GM19438 (cell line): ENCODE results near the gene ARHGEF40.
A peak's percentile ranks its signal among the peaks of the same experiment; 100 is the strongest.

Experiments used
- ATAC-seq: cut with Tn5 transposase; IDR thresholded peaks from one replicate; pipeline ENCODE4 v1.9.1; 2021; ENCODE audit warnings: low read depth; ENCODE audit not compliant: unreplicated experiment

The ARHGEF40 gene

DNA sequence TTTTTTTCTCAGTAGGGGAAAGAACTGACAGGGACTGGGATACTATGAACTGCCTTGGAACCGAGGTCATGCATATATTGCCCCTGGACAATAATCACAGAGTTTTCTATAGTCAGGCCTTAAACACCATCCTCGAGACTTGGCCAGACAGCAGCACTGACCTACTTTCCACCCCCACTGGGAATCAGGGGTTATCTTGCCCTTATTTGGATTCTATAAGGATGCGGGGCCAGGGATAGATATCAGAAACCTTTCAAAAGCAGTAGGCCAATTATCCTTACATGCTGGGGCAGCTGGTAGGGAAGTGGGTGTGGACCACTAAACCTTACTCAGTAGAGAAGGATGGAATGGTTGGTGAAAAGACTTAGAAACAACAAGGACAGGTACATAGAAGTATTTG is 26.3 kb downstream of the ARHGEF40 start:
- no peak for ATAC-seq

DNA sequence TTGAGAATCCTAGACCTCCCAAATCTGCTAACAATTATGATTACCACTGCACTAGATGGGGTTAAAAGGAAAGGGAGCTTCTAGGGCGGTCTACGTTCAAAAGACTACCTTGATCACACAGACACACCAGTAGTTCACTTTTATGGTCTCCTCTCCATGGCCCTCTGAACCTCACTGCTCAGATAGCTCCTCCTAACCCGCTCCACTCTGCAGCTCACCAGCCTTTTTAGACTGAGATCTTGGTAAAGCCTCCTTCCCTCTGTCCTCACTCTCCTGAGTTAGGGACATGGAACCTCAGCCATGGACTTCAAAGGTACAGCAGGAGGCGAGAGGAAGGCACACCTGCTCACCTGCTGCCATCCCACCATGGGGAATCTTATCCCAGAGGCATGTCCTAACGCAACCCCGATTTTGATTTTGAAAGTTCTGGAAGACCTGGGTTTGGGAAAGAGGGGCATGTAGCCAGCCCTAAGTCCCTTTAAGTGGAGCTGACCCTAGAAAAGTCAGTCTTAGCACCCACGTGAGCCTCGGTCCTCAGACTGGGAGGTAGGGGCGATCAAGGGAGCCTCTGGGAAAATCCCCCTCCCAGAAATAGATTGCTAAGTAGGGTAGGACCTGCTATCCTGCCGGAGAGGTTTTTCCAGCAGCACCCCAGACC is 27.0 kb downstream of the ARHGEF40 start:
- no peak for ATAC-seq

DNA sequence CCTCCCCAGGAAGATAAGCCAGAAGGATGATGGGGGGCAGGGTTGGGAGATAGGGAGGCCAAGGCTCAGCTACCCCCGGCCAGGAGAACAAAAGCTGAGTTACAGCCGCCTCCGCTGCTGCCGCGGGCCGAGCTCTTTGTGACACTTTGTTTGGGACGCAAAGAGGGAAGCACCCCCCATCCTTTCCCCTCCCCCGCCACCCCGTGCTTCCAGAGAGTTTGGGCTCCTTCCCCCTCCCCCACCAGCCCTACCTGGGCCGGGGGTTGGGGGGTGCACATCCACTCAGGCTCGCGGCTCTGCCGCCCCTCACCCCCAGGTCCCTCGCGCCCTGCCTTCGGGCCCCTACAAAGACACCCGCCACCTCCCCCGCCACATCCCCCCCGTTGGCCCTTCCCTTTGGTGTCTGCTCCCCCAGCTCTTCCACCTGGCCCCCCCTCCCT is 27.6 kb downstream of the ARHGEF40 start:
- ATAC-seq, result no peak

DNA sequence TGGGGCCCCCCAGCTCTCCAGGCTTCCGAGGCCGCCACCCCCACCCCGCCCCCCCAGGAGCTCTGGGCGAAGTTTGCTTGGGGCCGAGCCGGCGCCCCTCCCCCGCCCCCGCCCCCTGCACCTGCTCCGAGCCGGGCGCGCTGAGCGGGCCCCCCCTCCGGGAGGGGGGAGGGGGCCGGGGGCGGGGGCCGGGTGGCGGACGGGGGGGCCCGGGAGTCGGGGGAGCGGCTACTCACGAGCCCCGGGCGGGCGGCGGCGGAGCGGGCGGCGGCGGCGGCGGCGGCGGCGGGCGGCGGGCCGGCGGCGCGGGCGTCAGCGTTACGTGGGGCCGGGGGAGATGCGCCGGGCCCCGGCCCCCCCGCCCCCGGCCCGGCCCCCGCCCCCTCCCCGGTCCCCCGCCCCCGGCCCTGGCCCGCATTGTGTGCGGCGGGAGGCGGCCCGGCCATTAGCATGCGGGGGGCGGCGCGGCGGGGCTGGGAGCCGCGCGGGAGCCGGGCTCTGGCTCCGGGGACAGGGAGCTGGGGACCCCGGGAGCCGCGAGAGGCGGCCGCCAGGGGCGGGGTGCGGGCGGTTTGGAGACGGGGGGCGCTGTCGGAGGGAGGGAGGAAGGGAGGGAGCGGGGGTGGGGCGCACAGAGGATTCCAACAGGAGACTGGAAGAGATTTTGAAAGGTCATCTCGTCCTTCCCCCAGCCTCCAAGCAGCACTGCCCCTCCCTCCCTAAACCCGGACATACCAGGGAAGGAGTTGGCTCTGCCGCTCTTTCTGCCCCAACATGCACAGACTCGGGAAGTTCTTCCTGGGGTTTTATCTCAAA is 28.2 kb downstream of the ARHGEF40 start, which contains the start of gene ZNF219:
TSS of gene ZNF219 (minus strand) at position 580 of the 816 bp plus-strand sequence. CDS start 5,064 bp downstream, outside the sequence.
- no peak for ATAC-seq

DNA sequence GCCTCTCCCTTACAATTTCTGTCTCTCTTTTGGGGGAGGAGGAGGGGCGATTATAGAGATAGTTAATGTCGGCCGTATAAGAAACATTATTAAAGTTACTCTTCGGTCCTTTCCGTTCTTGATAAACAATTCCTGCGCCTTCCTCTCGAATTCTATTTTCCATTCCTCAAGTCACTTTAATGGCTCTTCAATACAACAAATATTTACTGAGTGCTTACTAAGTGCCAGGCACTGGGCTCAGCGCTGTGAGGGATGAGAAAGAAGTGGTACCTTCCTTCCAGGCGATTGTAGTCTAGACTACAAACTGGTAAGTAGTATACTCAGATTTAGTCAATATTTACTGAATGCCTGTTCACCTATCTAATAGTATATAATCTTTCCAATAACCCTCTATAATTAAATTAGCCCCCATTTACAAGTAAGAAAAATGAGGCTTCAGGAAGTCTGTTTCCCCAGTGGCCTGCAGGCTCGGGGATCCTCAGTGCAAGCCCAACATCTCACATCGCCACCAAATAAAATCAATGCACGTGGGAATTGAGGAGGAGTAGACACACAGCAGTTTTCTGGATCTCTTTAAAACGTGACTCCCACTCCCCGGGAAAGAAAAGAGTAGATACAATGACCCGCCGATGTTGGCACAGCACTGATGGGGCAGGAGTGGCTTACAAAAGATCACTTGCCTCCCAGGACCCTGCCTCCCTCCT is 28.9 kb downstream of the ARHGEF40 start:
- ATAC-seq, result no peak

DNA sequence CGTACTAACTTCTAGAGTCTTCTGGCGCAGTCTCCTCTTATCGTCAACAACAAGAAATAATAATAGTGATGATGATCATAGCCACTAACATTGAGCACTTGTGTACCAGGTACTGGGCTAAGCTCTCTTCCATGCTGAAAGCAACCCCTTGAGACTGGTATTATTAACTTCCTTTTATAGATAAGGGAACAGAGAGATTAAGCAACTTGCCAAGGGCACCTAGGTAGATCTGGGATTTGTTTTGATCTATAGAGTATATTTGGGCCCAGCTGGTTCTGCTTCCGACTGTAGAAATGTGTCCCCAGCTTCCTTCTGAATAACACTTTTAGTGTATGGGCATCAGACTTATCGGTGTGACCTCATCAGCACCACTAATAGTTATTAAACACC is 29.5 kb downstream of the ARHGEF40 start:
- ATAC-seq, result no peak

DNA sequence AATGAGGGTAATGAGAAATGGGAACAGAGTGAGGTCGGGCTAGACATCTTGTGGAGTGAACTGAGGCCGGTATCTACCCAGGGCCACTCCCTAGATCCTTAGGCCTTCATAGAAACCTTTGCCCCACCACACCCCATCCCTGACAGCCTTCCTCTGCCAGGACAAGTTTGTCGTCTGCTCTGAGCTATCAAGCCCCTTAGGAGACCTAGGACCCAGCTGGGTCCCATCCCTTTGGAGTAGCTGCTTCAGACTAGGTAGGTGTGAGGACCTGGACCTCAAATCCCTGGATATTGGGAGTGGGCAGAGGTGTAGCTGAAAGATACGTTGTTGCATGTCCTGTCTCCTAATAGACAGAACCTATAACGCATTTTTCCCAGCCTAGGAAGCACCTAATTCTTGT is 30.8 kb downstream of the ARHGEF40 start, which contains the start of gene TMEM253:
TSS of gene TMEM253 (plus strand) at position 136 of the 400 bp plus-strand sequence. CDS start 278 bp downstream, outside the sequence.
- ATAC-seq, result no peak

DNA sequence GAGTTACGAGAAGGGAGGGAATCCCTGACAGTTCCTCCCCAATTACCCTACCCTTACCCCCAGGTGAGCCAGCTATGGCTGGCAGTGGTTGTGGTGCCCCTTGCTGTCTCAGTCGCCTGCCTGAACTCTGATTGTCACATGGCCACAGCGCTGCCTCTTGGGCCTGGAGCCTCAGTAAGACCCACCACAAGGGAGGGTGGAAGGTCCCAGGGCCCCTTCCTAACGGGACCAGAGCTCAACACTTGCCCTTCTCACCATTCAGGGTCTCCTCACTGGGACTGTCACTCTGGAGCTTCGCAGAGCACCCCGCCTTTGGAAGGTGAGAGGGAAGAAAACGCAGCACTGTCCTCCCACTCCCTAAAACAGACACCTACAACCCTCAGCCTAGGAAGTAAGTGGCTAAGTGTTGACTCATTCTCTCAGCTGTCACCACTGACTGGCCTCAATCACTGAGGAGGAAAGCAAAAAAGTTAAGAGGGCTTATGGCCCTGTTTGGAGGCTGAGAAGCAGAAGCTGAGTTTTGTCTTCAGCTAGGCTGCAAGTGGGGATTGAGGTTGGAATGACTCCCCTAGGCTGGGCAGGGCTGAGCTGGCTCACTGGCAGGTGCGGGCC is 31.8 kb downstream of the ARHGEF40 start:
- ATAC-seq, result no peak

DNA sequence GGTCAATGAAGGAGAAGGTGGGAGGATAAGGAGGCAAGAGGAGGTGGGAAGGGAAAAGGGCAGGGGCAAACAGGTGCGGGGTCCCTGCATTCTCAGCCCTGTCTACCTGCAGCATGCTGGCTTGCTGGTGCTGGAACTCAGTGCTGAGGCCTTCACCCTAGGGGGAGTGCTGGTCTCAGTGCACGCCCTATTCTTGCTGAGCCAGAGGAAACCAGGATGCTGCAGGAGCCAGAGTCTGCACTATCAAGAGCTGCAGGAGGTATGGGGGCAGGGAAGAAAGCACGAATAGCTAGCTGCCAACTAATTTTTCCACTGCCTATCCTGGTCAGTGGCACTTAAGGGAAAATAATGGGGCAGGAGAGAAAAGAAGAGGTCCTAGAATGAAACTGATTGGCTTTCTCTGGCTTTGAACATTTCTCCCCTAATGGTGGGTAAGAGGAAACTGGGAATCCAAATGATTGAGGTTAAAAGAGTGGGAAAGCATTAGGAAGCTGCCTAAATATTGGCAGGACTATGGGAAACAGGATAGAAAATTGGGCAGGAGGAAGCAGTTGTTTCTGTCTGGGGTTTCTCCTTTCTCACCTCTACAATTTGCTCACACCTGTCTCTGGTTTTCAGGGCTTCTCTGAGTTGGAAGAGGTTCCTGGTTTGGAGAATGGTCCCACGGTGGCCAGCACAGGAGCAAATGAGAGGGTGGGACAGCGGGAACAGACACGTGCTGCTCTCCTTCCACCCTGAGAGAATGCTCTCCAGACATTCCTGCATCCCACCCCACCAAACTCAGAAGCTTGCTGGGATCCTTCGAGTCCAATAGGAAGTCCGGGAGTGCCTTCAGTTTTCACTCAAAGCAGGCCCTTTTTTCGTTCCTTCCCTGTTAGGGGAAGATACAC is 32.7 kb downstream of the ARHGEF40 start:
- ATAC-seq, result no peak

DNA sequence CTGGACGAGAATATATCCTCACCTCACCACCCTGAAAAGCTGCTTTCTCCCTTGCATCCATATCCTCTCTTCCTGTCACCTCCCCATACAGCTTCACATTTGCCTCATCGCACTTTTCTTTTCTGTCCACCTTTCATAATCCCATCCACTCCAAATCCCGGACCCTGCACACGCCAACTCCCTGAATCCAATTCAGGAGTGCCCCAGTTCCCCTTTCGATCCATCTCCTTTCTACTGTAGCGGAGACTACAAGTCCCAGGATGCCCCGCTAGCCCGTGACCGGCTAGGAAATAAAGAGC is 33.3 kb downstream of the ARHGEF40 start:
- ATAC-seq, result no peak

DNA sequence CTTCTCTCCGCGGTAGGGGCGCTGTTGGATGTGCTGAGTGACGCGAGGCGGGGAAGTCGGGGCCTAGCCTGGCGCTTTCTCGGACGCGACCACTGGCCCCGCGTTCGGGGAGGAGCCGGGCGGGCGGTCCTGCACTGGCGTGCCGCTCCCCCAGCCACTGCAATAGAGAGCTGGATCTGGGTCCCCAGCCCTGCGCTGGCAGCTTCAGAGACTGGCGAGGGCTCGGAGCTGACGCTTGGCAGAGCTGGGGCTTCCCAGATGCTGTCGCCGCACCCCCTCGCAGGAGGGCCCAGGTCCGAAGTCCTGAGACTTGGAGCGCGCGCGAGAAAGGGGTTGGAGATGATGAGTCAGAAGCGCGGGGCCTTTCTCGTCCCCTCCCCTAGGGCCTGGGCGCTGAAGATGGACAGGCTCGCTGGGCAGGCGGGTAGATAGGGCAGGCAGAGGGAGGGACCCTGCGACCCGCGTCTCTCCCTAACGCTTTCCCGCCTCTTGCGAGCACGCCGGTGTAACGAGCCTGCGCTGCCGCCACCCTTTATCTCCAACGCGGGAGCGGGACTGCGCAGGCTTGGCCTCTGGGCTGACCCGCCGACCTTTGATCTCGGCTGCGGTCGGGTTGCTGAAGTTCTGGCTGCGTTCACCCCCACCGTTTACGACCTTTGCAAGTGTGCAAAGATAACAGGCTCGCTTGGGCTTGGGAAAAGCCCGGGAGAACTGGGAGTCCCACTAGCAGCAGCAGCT is 33.8 kb downstream of the ARHGEF40 start:
- ATAC-seq, result peak; percentile 93

DNA sequence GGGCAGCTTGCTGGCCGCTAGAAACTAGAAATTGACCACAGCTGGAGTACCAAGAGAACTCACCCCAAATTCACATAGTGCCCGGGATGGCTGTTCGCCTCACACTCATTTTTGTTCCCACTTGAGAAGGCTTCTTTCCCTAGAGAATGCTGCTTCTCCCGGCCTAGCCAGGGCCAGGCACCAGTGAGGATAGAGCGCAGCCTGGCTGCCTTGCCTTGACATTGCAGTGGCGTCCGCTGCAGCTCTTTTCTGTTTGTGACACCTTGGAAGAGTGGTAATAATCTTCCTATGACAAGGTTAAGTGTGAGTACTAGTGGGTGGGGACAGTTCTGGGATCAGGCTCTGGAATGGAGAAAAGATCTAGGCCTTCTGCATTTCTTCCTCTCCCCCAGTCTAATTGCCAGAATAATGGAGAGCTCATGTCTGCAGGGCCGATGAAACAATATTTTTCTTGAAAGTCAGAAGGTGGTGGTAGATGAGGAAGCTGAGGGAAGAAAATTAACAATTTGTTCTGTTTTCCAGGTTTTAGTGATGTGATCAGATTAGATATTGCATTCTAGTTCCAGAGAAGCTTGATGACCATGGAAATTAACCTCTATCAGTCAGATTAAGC is 34.5 kb downstream of the ARHGEF40 start:
- peak; percentile 38 for ATAC-seq

DNA sequence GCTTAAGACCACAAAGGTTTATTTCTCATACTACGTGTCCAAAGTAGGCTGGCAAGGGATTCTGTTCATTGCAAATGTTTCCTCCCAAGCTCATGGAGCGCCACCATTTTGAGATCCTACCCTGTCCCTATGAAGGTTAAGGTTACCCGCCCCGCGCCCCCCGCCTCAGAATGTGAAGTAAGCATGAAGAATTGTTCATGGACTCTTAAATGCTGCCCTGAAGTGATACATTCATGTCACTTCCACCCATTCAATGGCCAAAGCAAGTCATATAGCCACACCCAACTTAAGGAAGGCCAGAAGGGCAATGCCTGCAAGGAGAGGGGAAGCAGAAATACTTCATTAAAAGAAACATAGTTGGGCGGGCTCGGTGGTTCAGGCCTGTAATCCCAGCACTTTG is 35.0 kb downstream of the ARHGEF40 start:
- no peak for ATAC-seq

DNA sequence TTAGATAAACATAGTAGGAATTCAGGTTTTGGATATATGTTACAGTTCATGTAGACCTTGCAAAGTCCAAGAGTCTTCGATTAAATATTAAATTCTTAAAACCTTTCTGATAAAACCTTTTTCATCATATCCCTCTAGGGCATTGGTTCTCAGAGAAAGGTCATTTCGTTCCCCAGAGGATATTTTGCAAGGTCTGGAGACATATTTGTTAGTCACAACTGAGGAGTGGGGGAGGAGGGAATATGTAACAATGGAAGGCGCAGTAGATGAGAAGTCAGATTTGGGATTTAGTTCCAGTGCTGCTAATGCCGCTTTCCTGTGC is 36.0 kb downstream of the ARHGEF40 start:
- ATAC-seq, result no peak

DNA sequence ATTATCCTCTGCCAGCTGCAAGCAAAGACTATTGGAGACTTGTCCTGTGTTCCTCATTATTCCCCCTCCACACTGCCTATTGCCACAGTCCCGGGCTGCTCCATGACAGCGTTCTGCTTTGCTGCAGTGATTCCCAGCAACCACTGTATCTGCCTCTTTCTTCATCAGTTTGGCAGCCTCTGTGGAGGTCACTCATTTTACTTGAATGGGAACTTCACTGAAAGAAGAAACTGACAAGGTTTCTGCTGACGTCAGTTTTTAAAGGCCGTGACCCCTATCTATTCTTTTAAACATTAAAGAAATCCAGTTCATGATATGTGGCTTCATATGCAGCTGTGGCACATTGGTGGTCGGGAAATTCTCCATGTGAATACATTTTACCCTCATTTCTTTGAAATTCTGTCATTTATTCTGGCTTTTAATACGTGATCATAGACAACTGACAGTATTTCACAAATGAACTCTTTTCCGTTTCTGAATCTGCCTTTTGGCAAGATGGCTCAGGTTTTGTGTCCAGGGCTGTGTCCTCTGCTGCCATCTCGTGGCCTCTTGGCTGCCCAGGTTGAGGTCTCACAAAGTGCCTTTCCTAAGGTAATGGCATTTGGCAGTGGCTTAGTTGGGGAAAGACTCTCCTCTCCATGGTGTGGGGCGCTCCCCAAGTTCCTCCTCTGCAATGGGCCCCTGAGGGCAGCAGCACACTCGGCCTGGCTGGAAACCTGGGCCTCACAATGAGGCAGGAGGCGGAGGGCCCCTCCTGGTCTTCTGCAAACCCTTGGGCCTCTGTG is 36.6 kb downstream of the ARHGEF40 start:
- no peak for ATAC-seq

DNA sequence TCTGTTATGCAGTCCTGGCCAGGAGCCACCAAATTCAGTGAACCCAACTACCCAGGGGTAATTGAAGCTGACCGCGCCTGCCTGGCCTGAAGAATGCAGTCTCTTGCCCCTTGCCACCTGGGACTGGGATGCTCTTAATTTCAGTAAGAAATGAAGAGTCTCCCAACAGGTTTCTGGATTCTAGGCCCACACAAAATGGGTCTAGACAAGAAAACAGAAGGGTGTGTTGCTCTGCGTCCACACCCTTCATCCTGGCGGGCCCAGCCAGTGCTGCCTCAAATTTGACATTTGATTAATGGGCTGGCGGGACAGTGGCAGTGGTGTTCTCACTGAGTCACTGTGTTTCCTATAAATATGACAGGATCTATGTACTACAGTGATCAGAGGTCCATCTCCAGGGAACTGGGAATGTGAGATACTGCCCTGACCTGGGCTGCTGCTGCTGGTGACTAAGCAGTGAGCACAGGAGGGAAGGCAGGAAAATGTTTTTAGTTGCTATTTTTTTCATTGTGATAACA is 37.2 kb downstream of the ARHGEF40 start:
- ATAC-seq, result no peak

DNA sequence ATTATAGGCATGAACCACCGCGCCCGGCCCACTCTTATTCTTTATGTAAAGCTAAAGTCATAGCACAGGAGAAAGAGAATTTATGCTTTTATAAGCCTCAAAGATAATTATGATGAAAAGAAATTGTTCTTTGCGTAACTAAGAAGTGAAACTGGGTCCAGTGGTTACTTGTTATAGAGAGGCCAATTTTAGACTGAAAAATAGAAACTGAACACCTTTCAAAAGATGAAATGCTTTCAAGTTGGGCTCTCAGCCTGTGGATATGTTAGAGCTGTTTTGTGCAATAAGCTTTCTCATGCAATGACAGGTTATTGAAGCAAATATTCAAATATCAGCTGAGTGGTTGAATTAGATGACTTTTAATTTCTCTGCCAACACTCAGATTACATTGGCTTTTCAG is 38.7 kb downstream of the ARHGEF40 start:
- no peak for ATAC-seq
